Posterior cingulate gyrus (tissue), 11 donors: ENCODE results near the gene FEM1B.

Experiments used
- DNase-seq, 10 donors: peaks; one replicate each; pipeline versions ENCODE4 v3.0.0 to v3.0.0-alpha.2; 2020 to 2021; ENCODE audit warnings: mixed read lengths in 3 of 10
- intact Hi-C: fragments of 100-400 bp; cut with DNase I; formaldehyde crosslinking; loops from one replicate; pipeline ENCODE4 v1.15.1; 2023

Gene FEM1B

DNA sequence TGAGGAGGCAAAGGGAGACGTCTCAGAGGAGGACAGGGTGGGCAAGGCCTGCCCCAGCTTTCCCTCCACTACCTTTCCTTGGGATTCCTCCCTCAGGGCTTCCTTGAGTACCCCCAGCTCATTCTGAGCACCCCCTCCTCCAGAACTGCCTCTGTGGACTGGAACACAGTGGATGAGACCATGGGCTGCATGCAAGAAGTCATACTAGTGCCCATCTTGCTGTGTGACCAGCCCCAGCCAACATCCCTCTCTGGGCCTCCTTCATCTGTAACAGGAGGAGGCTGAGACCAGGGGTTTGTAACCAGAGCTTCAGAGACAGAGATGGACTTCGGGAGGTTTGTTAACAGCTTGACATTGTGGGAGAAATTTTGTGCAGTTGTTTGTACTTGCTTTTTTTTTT, 25.6 kb downstream of the FEM1B start:
- intact Hi-C loops, result no loop called here
- DNase-seq, result no peak

DNA sequence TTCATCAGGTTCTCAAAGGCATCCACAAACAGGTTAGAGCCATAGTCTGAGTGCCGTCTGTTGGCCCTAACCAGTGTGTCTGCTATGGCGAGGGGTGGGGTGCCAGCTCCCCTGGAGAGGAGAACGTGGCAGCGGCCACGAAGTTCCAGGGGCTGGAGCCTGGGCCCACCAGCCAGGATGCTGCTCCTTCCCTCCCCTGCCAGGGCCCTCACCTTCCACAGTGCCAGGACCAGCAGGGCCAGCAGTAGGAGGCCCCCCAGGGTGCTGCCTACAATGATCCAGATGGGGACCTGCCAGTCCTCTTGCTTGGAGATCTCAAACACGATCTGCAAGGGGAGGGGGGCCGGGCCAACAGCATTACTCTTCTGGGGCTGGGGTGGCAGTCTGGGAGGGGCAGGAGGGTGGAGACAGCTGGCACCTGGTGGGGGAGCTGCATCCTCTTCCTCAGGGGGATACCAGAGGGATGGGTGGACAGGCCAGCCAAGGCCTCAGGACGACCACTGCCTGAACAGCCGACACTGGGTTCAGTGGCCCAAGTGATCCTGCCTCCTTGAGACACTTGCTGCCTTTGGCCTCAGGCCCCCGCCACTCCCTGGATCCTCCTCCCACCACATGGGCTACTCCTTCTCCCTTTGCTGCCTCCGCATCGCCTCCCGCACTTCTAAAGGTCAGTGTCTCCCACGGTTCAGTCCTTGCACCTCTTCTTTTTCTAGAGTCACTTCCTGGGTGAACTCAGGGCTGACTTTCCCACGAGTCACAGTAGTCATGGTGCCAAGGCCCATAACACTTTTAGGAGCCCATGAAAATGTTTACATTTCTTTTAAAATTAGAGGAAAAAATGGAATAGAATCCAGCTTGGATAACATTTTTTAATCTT, 26.3 kb downstream of the FEM1B start:
- DNase-seq, result peak in 2 of 10 donors; percentile 7 to 54
- intact Hi-C loops, result no loop called here

DNA sequence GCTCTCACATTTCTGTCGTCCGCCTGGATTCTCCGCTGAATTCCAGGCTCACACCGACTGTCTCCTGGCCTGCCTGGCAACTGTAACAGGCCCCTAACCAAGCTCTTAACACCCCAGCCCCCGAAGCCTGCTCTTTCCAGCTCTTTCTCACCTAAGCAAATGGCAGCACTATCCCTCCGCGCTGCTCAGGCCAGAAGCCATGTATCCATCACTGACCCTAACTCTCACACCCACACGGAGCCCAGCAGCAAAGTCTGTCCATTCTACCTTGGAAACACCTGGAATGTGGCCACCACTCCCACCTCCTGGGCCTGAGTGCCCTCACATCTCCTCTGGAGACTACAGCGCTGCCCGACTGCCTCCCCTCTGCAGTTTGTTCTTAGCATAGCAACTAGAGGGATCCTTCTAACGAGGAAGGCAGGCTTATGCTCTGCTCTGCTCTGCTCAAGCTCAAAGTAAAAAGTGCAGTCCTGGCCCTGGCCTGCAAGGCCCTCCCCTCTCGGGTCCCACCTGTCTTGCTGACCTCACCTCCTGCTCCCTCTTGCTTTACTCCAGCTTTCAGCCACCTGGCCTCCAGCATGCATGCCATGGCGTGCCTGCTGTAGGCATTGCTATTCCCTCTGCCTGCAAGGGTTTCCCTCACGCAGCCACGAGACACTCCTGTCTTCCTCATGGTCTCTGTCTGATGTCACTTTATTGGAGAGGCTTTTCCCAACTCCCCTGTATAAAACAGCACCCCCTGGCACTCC, 27.2 kb downstream of the FEM1B start:
- DNase-seq, result no peak
- intact Hi-C loops, result loop anchor here (5.0 kb wide), 2 partner anchors 248 to 573 kb away; no protein-coding TSS in a partner anchor

GRCh38 chr15:68305420-68305871, 27.9 kb downstream of the FEM1B start:
- intact Hi-C loops, result loop anchor here (5.0 kb wide), 2 partner anchors 247 to 572 kb away; no protein-coding TSS in a partner anchor
- DNase-seq, result no peak

- peak in 2 of 10 donors; percentile 8 to 45 for DNase-seq
- intact Hi-C loops, result loop anchor here (2.0 to 5.0 kb wide), 4 partner anchors 57 to 570 kb away; no protein-coding TSS in a partner anchor
Measured at GRCh38 chr15:68307131-68307928, 29.8 kb downstream of the FEM1B start.

GRCh38 chr15:68309024-68309423, 31.5 kb downstream of the FEM1B start:
- DNase-seq, result no peak
- intact Hi-C loops, result loop anchor here (5.0 kb wide), 2 partner anchors 243 to 568 kb away; no protein-coding TSS in a partner anchor

GRCh38 chr15:68310178-68310803, 32.7 kb downstream of the FEM1B start:
- peak in 2 of 10 donors; percentile 7 to 62 for DNase-seq
- intact Hi-C loops, result no loop called here

- DNase-seq, result peak in 2 of 10 donors; percentile 6 to 60
- intact Hi-C loops, result no loop called here
Measured at GRCh38 chr15:68310804-68311463, 33.4 kb downstream of the FEM1B start.

- intact Hi-C loops, result no loop called here
- DNase-seq, result peak in 2 of 10 donors; percentile 3 to 55
Measured at GRCh38 chr15:68311464-68311835, 33.9 kb downstream of the FEM1B start.

DNA sequence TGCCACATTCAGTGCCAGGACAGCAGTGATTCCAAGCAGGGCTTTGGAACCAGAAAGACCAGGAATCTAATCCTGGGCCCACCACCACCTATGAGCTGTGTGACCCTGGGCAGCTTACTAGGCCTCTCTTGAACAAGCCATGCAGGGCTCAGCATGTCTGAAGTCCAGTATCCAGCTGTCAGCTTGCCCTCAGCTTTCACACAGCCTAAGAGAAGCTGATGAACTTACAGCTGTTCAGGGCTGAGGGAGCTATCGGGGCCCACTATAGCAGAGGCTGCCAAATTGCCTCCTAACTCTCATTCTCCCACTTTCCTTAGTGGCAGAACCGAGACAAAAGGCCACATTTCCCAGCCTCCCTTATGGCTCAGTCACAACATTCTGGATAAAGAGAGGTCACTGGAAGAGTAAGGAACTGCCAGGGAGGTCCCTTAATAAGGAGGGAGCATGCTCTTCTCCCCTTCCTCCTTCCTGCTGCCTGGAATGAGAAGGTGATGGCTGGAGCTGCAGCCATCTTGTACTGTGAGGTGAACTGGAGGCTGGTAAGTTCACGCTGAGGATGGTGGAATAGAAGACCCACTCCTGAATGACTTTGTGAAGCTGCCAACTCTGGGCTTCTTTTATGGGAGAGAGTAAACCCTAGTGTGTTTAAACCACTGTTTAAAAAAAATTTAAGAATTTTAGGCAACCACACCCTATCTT, 34.5 kb downstream of the FEM1B start:
- intact Hi-C loops, result no loop called here
- peak in 3 of 10 donors; percentile 2 to 12 (median 9) for DNase-seq

- intact Hi-C loops, result no loop called here
- DNase-seq, result peak in 5 of 10 donors; percentile 6 to 85 (median 72)
Measured at GRCh38 chr15:68312701-68313204, 35.2 kb downstream of the FEM1B start.

- intact Hi-C loops, result no loop called here
Measured at GRCh38 chr15:68313501-68314410, 36.2 kb downstream of the FEM1B start.

GRCh38 chr15:68314563-68314962, 37.0 kb downstream of the FEM1B start:
- DNase-seq, result peak in 5 of 10 donors; percentile 2 to 57 (median 17)

More at GRCh38 chr15:68313501-68314410, 36.2 kb downstream of the FEM1B start:
- DNase-seq, result peak in 4 of 10 donors; percentile 5 to 71 (median 56)

GRCh38 chr15:68315035-68315434, 37.5 kb downstream of the FEM1B start:
- intact Hi-C loops, result no loop called here
- DNase-seq, result no peak

More at GRCh38 chr15:68314563-68314962, 37.0 kb downstream of the FEM1B start:
- intact Hi-C loops, result no loop called here

GRCh38 chr15:68315495-68316031, 38.0 kb downstream of the FEM1B start:
- intact Hi-C loops, result no loop called here
- peak in 4 of 10 donors; percentile 4 to 56 (median 48) for DNase-seq

DNA sequence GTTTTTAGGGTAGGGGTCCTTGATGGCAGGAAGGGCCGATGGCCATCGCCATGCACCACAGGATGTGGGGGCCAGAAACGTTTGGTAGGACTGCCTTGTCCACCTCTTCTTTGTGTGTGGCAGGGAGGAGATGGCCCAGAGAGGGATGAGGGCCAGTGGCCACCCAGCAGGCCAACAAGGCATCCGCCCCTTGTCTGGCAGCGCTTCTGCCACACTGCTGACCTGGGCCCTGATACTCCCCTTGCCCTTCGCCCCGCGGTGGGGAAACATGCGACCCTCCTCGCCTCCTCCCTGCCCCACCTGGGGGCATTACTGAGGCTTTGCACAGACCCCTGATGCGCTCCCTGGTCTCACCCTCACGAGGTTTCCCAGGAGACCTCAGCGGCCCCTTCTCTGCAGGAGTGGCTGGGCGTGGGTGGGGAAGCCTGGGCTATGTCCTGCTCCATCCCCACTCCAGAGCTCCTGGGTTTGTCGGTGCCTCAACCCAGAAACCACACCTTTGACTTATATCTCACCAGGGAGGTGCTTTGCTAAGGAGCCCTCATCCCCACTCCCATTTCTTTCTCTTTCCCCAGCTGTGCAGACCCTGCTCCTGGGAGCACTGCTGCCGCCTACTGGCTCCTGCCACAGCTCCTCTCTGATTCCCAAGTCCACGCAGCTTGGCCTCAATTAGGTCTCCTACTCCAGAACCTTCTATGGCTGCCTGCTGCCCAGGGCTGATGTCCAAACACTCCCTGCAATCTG, 38.7 kb downstream of the FEM1B start:
- DNase-seq, result peak in 8 of 10 donors; percentile 5 to 78 (median 12)

More for the DNA sequence above, 38.7 kb downstream of the FEM1B start:
- intact Hi-C loops, result no loop called here
